Sciatic nerve (tissue), 2 donors: ENCODE data around the gene NAXE. TPM values are rescaled to one million over a fixed set of nuclear protein-coding genes. Genes with fewer than 3 reads are reported as not detected.
"Not testable (repeated sequence)": the region's sequence is repeated elsewhere in the genome, so short reads cannot be mapped to it uniquely, and the experiment has no call there.

Experiments
- ATAC-seq: fragments of 200-7000 bp; cut with Tn5 transposase; one replicate; pipeline ENCODE4 v1.9.1; 2020; ENCODE audit warnings: mild to moderate bottlenecking, moderate library complexity
- DNase-seq: peaks from one replicate; pipeline ENCODE4 v3.0.0-alpha.2; 2020; ENCODE audit warnings: low spot score
- intact Hi-C: fragments of 100-400 bp; cut with DNase I; formaldehyde crosslinking; loops from one replicate; pipeline ENCODE4 v1.14.2; 2022
- total RNA-seq: library from RNA; stranded (reverse); fragmentation: NEBNext Ultra II Directional; extraction: Animal tissue kit (Norgen Biotek cat#: 25700); gene quantifications from one replicate; pipeline ENCODE4 v1.2.1, GENCODE V29; 2021
- donor health status: DM: no; HTN: no; CAD: no.
- donor health status: DM: no; HTN: no; CAD: no.

The NAXE gene
- total RNA-seq, 1 donor from 2014 or later: 47.3 TPM

GRCh38 chr1:156610072-156610471 lies 18.5 kb downstream of the NAXE start:
- ATAC-seq, DNase-seq, intact Hi-C loops: not testable (repeated sequence)

DNA sequence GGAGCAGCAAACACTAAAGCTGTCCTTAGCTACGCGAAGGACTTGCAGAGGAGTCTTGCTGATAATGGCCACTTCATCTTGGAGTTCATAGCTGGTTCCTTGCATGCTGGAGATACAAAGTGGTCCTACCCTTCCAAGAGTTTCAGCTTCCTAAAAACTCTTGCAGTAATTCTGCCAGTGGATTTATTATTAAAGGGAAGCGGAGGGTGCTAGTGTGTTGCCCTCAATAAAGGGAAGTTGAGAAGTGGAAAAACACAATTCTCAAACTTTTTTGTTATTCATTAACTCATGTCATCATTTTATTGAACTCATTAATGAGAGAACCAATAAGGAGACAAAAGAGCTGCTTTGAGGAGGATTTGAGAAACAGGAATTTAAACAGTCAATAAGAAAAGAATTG lies 21.1 kb downstream of the NAXE start:
- intact Hi-C loops: no loop called here
- ATAC-seq (no peak), DNase-seq (no peak)

- intact Hi-C loops: no loop called here
- DNase-seq: no peak
- ATAC-seq: peak; percentile 13
Observed at GRCh38 chr1:156615946-156616345, 24.4 kb downstream of the NAXE start.

DNA sequence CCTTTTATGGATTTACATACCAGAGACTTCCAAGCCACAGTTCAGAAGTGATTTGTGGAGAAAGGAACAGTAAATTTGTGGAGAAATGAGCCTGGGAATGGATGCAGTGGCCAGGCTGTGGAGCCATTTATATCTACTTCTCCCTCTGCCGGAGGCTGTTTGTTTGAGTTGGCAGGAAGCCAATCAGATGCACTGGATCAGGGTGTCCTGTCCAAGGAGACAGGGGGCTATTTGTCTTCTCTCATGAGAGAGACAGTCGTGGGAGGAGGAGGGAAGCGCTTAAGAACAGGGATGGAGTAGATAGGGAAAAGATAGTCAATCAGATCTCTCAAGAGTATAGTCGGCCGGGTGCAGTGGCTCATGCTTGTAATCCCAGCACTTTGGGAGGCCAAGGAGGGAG lies 24.9 kb downstream of the NAXE start:
- DNase-seq: no peak
- intact Hi-C loops: no loop called here
- peak; percentile 52 for ATAC-seq

- ATAC-seq: no peak
- intact Hi-C loops: no loop called here
- no peak for DNase-seq
Observed at GRCh38 chr1:156618853-156619581, 27.4 kb downstream of the NAXE start, which contains the start of gene HAPLN2. Gene HAPLN2 (plus strand): TSS chr1:156619415. CDS start chr1:156623491, 4,076 bp downstream.

DNA sequence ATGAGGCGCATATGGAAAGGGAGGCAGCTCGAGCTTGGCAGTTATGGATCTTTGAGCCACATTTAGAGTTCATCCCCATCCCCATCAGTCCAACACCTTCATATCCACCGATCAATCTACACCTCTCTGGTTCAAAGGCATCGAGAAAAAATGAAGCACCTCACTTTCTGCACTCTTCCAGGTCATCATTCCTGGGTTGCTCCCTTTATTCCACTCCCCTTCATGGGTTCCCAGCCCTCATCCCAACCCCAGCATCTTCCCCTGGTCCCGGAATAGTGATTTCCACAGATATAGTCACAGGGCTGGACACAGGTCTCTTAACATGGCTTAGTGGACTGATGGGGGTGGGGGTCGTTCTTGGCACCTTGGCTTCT lies 28.0 kb downstream of the NAXE start:
- intact Hi-C loops: no loop called here
- no peak for ATAC-seq

GRCh38 chr1:156622581-156623297 lies 31.2 kb downstream of the NAXE start:
- DNase-seq: no peak
- intact Hi-C loops: no loop called here
- no peak for ATAC-seq

More for the DNA sequence above, 28.0 kb downstream of the NAXE start:
- DNase-seq: no peak

GRCh38 chr1:156623946-156624813 lies 32.6 kb downstream of the NAXE start:
- intact Hi-C loops: no loop called here
- DNase-seq: peak; percentile 67
- ATAC-seq: peak; percentile 59

- DNase-seq: no peak
- no peak for ATAC-seq
- intact Hi-C loops: no loop called here
Observed at GRCh38 chr1:156624814-156625435, 33.3 kb downstream of the NAXE start.

GRCh38 chr1:156625436-156626078 lies 34.0 kb downstream of the NAXE start:
- DNase-seq: peak; percentile 79
- intact Hi-C loops: loop anchor here (2.0 kb wide), 1 partner anchor 27 kb away; no protein-coding TSS in a partner anchor
- peak; percentile 66 for ATAC-seq

DNA sequence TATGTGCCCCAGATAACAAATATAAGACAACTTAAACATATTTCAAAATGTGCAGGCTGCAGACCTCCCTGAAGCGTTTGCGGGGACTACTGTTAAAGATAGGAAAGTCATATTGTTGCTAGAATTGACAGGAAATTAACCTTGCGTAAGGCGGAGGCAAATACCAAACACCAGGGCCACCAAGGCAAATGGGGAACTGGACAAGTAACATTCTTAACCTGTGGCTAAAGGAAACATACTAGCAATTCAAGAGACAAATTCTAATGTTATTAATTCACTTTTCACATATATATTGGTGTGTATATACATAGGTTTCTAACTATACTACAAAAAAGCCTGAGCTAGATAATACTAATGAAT lies 34.5 kb downstream of the NAXE start:
- intact Hi-C loops: loop anchor here (2.0 kb wide), 1 partner anchor 27 kb away; no protein-coding TSS in a partner anchor
- DNase-seq (no peak), ATAC-seq (no peak)

- no peak for DNase-seq
- intact Hi-C loops: loop anchor here (2.0 kb wide), 1 partner anchor 25 kb away; no protein-coding TSS in a partner anchor
Observed at GRCh38 chr1:156627313-156627880, 35.8 kb downstream of the NAXE start.

GRCh38 chr1:156629823-156630449 lies 38.4 kb downstream of the NAXE start:
- no peak for ATAC-seq
- DNase-seq: no peak
- intact Hi-C loops: no loop called here

More at GRCh38 chr1:156627313-156627880, 35.8 kb downstream of the NAXE start:
- ATAC-seq: no peak

GRCh38 chr1:156631152-156631551 lies 39.6 kb downstream of the NAXE start:
- ATAC-seq, DNase-seq, intact Hi-C loops: not testable (repeated sequence)

- intact Hi-C loops: no loop called here
- ATAC-seq (no peak), DNase-seq (no peak)
Observed at GRCh38 chr1:156632355-156632754, 40.8 kb downstream of the NAXE start.

- ATAC-seq: no peak
- no peak for DNase-seq
- intact Hi-C loops: no loop called here
Observed at GRCh38 chr1:156638189-156638985, 46.8 kb downstream of the NAXE start.

DNA sequence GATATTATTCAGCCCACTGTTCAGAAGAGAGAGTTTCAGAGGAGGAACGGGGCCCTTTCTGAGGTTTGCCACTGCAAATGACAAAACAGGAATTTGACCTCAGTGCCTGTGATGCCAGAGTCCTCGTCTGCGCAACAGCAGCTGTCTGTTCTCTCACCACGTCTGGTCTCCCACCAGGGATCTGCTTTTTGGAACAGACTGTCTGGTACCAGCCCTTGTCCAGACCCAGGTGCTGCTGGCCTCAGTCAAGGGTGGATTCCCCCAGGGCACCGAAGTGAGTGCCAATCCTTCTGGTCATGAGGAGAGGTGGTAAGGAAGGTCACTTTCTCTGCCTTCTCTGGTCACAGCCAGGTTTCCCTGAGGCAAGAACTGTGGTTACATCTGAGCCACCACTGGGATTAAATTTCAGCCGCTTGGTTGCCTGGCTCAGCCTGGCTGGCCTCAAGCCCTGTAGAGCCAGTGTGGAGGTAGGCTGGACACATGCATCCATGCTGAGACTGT lies 48.1 kb downstream of the NAXE start:
- DNase-seq (no peak), ATAC-seq (no peak)
- intact Hi-C loops: no loop called here
